GM18520 (cell line): ENCODE results near the gene F2R.
"Not testable (repeated sequence)": the region's sequence is repeated elsewhere in the genome, so short reads cannot be mapped to it uniquely, and the experiment has no call there.

ENCODE experiments used
- ATAC-seq: cut with Tn5 transposase; IDR thresholded peaks from one replicate; pipeline ENCODE4 v1.9.1; 2021; ENCODE audit not compliant: unreplicated experiment

The F2R gene

GRCh38 chr5:76747706-76748105 is 31.8 kb downstream of the F2R start:
- ATAC-seq = no peak

- no peak for ATAC-seq
Observed at GRCh38 chr5:76751291-76751690, 35.4 kb downstream of the F2R start.

GRCh38 chr5:76754668-76755078 is 38.7 kb downstream of the F2R start:
- ATAC-seq = no peak

- no peak for ATAC-seq
Observed at GRCh38 chr5:76755779-76756637, 40.1 kb downstream of the F2R start.

- no peak for ATAC-seq
Observed at GRCh38 chr5:76757049-76757448, 41.1 kb downstream of the F2R start.

- not testable (repeated sequence) for ATAC-seq
Observed at GRCh38 chr5:76761118-76761517, 45.2 kb downstream of the F2R start.

- ATAC-seq = no peak
Observed at GRCh38 chr5:76762484-76762883, 46.6 kb downstream of the F2R start.

GRCh38 chr5:76763136-76763535 is 47.2 kb downstream of the F2R start:
- ATAC-seq = no peak

- ATAC-seq = no peak
Observed at GRCh38 chr5:76764374-76764773, 48.4 kb downstream of the F2R start.

GRCh38 chr5:76765249-76765648 is 49.3 kb downstream of the F2R start:
- no peak for ATAC-seq

GRCh38 chr5:76766746-76767145 is 50.8 kb downstream of the F2R start:
- ATAC-seq = no peak

- ATAC-seq = not testable (repeated sequence)
Observed at GRCh38 chr5:76771041-76771440, 55.1 kb downstream of the F2R start.

- ATAC-seq = no peak
Observed at GRCh38 chr5:76771705-76772405, 55.9 kb downstream of the F2R start.

- ATAC-seq = no peak
Observed at GRCh38 chr5:76775921-76776320, 60.0 kb downstream of the F2R start.

- no peak for ATAC-seq
Observed at GRCh38 chr5:76776391-76776790, 60.5 kb downstream of the F2R start.

- ATAC-seq = not testable (repeated sequence)
Observed at GRCh38 chr5:76780616-76781015, 64.7 kb downstream of the F2R start.

GRCh38 chr5:76781775-76782174 is 65.8 kb downstream of the F2R start:
- no peak for ATAC-seq

- no peak for ATAC-seq
Observed at GRCh38 chr5:76782444-76782843, 66.5 kb downstream of the F2R start.
